Tibial artery (tissue), 4 donors: ENCODE data around the gene NACC1.
"Not testable (repeated sequence)": the region's sequence is repeated elsewhere in the genome, so short reads cannot be mapped to it uniquely, and the experiment has no call there.

Experiments used
- DNase-seq, 2 donors: peaks; one replicate each; pipeline ENCODE4 v3.0.0-alpha.2; 2019
- H3K27ac ChIP-seq, 2 donors: fragments of 200-600 bp; sonication (generic) in 1 of 2; 1 replicate in 1 of 2; 2 replicates in 1 of 2; pipeline ENCODE4 v1.5.1; 2018 to 2019; ENCODE audit warnings: mild to moderate bottlenecking in 1 of 2
- H3K27me3 ChIP-seq, 2 donors: fragments of 200-600 bp; sonication (generic) in 1 of 2; one replicate each; pipeline versions ENCODE4 v1.5.1 to v1.6.0; 2016 to 2019
- H3K36me3 ChIP-seq, 3 donors: fragments of 200-600 bp; sonication (generic) in 2 of 3; one replicate each; pipeline ENCODE4 v1.5.1; 2016 to 2019; ENCODE audit warnings: mild to moderate bottlenecking in 2 of 3
- H3K4me1 ChIP-seq, 4 donors: fragments of 200-600 bp; sonication (generic) in 2 of 4; 1 replicate in 3 of 4; 2 replicates in 1 of 4; pipeline ENCODE4 v1.5.1; 2016 to 2019
- H3K4me3 ChIP-seq, 2 donors: fragments of 200-600 bp; sonication (generic) in 1 of 2; 1 replicate in 1 of 2; 2 replicates in 1 of 2; pipeline ENCODE4 v1.5.1; 2018 to 2019; ENCODE audit warnings: mild to moderate bottlenecking in 2 of 2
- H3K9me3 ChIP-seq, 3 donors: fragments of 200-600 bp; sonication (generic) in 1 of 3; one replicate each; pipeline ENCODE4 v1.5.1; 2016 to 2019
- CTCF ChIP-seq, 2 experiments: fragments of 200-600 bp in 1 of 2; fragments of 450-650 bp in 1 of 2; IDR thresholded peaks; one replicate each; pipeline ENCODE4 v1.5.1; 2017 to 2019; ENCODE audit warnings: antibody characterized with exemption in 2 of 2, mild to moderate bottlenecking in 1 of 2, moderate library complexity in 1 of 2
- intact Hi-C: fragments of 100-400 bp; cut with DNase I; formaldehyde crosslinking; loops from one replicate; pipeline ENCODE4 v1.15.0; 2023; ENCODE audit warnings: low total_unique reads

Gene NACC1

GRCh38 chr19:13164343-13165161 lies 46.5 kb downstream of the NACC1 start:
- DNase-seq = peak in 1 of 2 donors; percentile 72
- Histone ChIP-seq H3K27ac (peak overlapping the region; percentile 85 to 86), H3K36me3 (no peaks in the 10 kb centered on the region), H3K27me3 (no peaks in the 10 kb centered on the region), H3K9me3 (no peaks in the 10 kb centered on the region), H3K4me1 (peaks cover 10 to 61% (median 51%) of the 10 kb centered on the region in 4 donors), H3K4me3 (peak overlapping the region; percentile 43 to 53)
- no peak for TF ChIP-seq CTCF (IDR thresholded peaks at IDR 0.05)
- intact Hi-C loops = no loop called here

- intact Hi-C loops = no loop called here
Measured at GRCh38 chr19:13165162-13165997, 47.3 kb downstream of the NACC1 start.

GRCh38 chr19:13166151-13166550 lies 48.1 kb downstream of the NACC1 start:
- DNase-seq, intact Hi-C loops, H3K4me3 ChIP-seq, H3K27me3 ChIP-seq, H3K9me3 ChIP-seq, H3K36me3 ChIP-seq: not testable (repeated sequence)
- Histone ChIP-seq H3K27ac (peak overlapping the region; percentile 86 to 89), H3K4me1 (peaks cover 10 to 65% (median 56%) of the 10 kb centered on the region in 4 donors)

More at GRCh38 chr19:13165162-13165997, 47.3 kb downstream of the NACC1 start:
- Histone ChIP-seq H3K4me3 (no peak overlapping the region), H3K27me3 (no peaks in the 10 kb centered on the region), H3K4me1 (peaks cover 10 to 61% (median 55%) of the 10 kb centered on the region in 4 donors), H3K36me3 (no peaks in the 10 kb centered on the region), H3K27ac (peak overlapping the region; percentile 85 to 86), H3K9me3 (no peaks in the 10 kb centered on the region)
- no peak for DNase-seq
- TF ChIP-seq CTCF (IDR thresholded peaks at IDR 0.05) = no peak

- no peaks in the 10 kb centered on the region for H3K27me3 ChIP-seq
- H3K27ac ChIP-seq = peak overlapping the region; percentile 45 to 86
- no peak for TF ChIP-seq CTCF (IDR thresholded peaks at IDR 0.05)
- H3K36me3 ChIP-seq = no peaks in the 10 kb centered on the region
- H3K9me3 ChIP-seq = no peaks in the 10 kb centered on the region
- peaks cover 0 to 61% (median 49%) of the 10 kb centered on the region in 4 donors for H3K4me1 ChIP-seq
- intact Hi-C loops = no loop called here
- no peak overlapping the region for H3K4me3 ChIP-seq
- no peak for DNase-seq
Measured at GRCh38 chr19:13169769-13170168, 51.7 kb downstream of the NACC1 start.

GRCh38 chr19:13171146-13171545 lies 53.1 kb downstream of the NACC1 start:
- Histone ChIP-seq H3K4me3 (no peak overlapping the region), H3K27ac (peak overlapping the region; percentile 78 to 79)
- no peak for TF ChIP-seq CTCF (IDR thresholded peaks at IDR 0.05)

More at GRCh38 chr19:13171146-13171545, 53.1 kb downstream of the NACC1 start:
- intact Hi-C loops = no loop called here
- H3K27me3 ChIP-seq = no peaks in the 10 kb centered on the region
- peaks cover 0 to 53% (median 44%) of the 10 kb centered on the region in 4 donors for H3K4me1 ChIP-seq
- no peaks in the 10 kb centered on the region for H3K36me3 ChIP-seq
- DNase-seq = no peak
- H3K9me3 ChIP-seq = no peaks in the 10 kb centered on the region
